SJCRH30 (cell line): ENCODE results near the gene BTBD9. TPM values are rescaled to one million over a fixed set of nuclear protein-coding genes. Genes with fewer than 3 reads are reported as not detected.

Experiments used
- DNase-seq, 2 experiments: peaks; one replicate each; pipeline ENCODE4 v3.0.0-alpha.2; 2015 to 2020
- H3K27ac ChIP-seq: fragments of 250-450 bp; sonication (Bioruptor Pico); 2 replicates; pipeline ENCODE4 v1.5.1; 2020; ENCODE audit warnings: mild to moderate bottlenecking, moderate library complexity
- H3K27me3 ChIP-seq: fragments of 250-450 bp; sonication (Bioruptor Pico); 2 replicates; pipeline ENCODE4 v1.5.1; 2020; ENCODE audit warnings: mild to moderate bottlenecking, moderate library complexity
- H3K36me3 ChIP-seq: fragments of 250-450 bp; sonication (Bioruptor Pico); 2 replicates; pipeline ENCODE4 v1.5.1; 2020; ENCODE audit warnings: mild to moderate bottlenecking, moderate library complexity
- H3K4me1 ChIP-seq: fragments of 250-450 bp; sonication (Bioruptor Pico); 2 replicates; pipeline ENCODE4 v1.5.1; 2020; ENCODE audit warnings: mild to moderate bottlenecking, moderate library complexity
- H3K4me3 ChIP-seq: fragments of 250-450 bp; sonication (Bioruptor Pico); 2 replicates; pipeline ENCODE4 v1.5.1; 2020; ENCODE audit warnings: mild to moderate bottlenecking, moderate library complexity
- H3K9me3 ChIP-seq: fragments of 250-450 bp; sonication (Bioruptor Pico); replicated peaks from 2 replicates; pipeline ENCODE4 v1.5.1; 2020; ENCODE audit warnings: mild to moderate bottlenecking, moderate library complexity
- total RNA-seq: library from RNA; depleted of rRNA; stranded (reverse); fragments of >200 nt; shearing (Covaris generic); gene quantifications from 2 replicates; pipeline ENCODE4 v1.2.3, GENCODE V29; 2014

Gene BTBD9
- total RNA-seq, 1 experiment from 2014 or later, result 6.2 TPM

DNA sequence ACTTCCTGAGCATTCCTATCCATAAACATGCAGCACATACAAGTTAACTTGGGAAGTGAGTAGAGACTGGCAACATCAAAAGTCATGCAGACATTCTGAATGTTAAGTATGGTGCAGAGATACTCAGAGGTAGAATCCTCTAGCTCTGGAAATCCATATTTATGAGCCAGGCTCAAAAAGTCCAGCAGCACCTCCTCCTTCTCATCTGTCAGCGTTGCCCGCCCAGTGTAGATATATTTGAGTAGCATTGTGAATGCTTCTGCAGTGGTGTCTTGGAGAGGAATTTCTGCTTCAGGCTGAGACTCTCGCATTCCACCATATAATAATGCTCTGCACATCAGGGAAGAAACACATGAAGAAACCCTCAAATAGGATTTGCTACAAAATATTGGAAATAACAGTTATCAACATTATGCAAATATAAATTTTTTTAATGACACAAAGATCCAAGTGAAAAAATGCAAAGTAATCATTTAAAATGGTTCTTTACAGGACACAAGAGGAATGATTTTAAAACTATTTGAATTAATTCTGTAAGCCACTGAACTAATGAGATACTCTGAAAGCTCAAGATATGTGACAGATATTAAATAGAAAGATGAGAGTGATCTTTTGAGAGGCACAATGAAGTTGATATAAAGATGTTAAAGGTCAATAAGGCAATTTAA, 45.6 kb downstream of the BTBD9 start:
- H3K36me3 ChIP-seq, result no peaks in the 10 kb centered on the region
- H3K9me3 ChIP-seq, result no peaks in the 10 kb centered on the region
- H3K4me3 ChIP-seq, result no peak overlapping the region
- no peaks in the 10 kb centered on the region for H3K27me3 ChIP-seq
- no peak overlapping the region for H3K27ac ChIP-seq
- DNase-seq, result no peak
- H3K4me1 ChIP-seq, result no peaks in the 10 kb centered on the region

DNA sequence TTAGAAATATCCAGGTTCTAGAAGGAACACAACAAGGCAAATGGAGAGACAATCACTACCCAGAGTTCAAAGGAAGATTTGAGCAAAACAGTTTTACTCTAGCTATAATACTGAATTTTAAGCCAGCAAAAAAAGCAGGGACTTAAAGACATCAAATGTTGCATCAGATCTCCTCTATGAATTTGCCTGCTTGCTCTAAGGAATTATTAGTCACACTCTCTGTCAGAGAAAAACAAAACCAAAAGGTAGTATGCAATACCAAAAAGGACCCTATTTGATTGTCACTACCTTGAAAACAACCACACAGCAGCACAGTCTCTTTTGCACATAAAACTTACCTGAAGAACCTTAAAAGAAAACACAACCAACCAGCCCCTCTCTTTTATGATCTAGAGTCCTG, 46.3 kb downstream of the BTBD9 start:
- Histone ChIP-seq H3K4me3 (no peak overlapping the region), H3K36me3 (no peaks in the 10 kb centered on the region), H3K27ac (no peak overlapping the region), H3K9me3 (no peaks in the 10 kb centered on the region), H3K4me1 (no peaks in the 10 kb centered on the region), H3K27me3 (no peaks in the 10 kb centered on the region)
- no peak for DNase-seq

DNA sequence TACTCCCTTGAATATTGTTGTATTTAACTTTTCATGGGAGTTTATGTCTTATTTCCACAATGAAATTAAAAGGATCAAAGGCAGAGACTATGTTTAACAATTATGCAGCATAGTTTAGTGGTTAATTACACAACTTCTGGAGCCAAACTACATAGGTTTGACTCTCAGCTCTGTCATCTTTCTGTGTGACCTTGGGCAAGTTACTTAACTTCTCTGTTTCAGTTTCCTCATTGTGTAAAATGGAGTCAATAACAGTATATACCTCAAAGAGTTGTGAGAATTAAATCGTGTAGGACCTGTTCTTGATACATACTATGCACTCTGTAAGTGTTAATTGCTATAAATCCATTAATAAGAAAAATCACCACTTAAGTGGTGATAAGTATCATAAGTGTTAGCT, 48.3 kb downstream of the BTBD9 start:
- H3K36me3 ChIP-seq, result no peaks in the 10 kb centered on the region
- H3K4me1 ChIP-seq, result no peaks in the 10 kb centered on the region
- H3K27ac ChIP-seq, result no peak overlapping the region
- H3K27me3 ChIP-seq, result no peaks in the 10 kb centered on the region
- no peak overlapping the region for H3K4me3 ChIP-seq
- H3K9me3 ChIP-seq, result no peaks in the 10 kb centered on the region
- DNase-seq, result no peak

DNA sequence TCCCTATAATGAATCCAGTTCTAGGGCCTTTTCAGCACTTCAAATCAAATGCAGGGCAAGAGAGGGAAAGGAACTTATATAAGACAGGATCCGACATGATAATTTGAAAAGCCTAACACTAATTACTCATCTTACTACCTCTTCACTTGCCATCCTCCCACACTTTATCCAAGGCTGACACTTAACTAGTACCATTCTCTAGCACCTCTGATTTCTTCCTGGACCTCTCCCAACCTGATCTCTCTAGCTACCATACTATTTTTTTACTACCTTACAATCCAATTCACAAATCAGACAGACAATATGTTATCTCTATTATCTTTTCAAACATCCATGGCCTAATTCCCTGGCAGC, 50.4 kb downstream of the BTBD9 start:
- H3K4me3 ChIP-seq, result no peak overlapping the region
- no peaks in the 10 kb centered on the region for H3K36me3 ChIP-seq
- no peaks in the 10 kb centered on the region for H3K4me1 ChIP-seq
- no peak overlapping the region for H3K27ac ChIP-seq
- DNase-seq, result no peak
- H3K27me3 ChIP-seq, result no peaks in the 10 kb centered on the region
- no peaks in the 10 kb centered on the region for H3K9me3 ChIP-seq

DNA sequence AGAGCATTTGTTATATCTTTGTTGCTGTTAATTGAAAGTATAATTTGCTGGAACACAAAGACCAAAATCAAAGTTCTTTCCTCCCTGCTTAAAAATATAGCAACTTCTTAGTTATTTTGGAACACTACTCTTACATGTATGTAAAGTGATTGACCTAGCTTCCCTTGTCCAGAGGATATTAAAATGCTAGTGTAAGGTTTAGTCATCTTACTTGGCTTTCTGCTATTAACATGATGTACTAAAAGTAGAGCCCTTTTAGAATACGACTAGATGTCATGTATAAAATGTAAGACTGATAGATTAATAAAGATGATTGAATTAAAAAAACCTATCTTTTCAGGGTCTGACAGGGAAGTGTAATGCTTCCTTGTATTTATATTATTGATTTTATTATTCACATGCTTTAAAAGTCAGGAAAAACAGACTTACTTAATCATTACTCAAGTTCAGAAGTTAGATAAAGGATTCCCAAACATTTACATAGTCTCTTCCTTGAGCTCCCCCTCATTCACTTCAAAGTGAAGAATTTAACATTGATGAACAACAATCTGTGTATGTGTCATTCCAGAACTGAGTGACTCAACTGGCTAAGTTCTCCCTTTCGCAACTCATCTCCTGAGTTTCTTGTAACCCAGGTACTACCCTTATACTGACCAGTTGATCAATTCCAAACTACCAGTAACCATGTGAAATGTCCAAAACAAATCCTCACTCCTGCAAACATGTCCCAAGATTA, 50.9 kb downstream of the BTBD9 start:
- H3K9me3 ChIP-seq, result no peaks in the 10 kb centered on the region
- no peaks in the 10 kb centered on the region for H3K36me3 ChIP-seq
- H3K4me1 ChIP-seq, result no peaks in the 10 kb centered on the region
- H3K27me3 ChIP-seq, result no peaks in the 10 kb centered on the region
- no peak for DNase-seq
- H3K4me3 ChIP-seq, result no peak overlapping the region
- no peak overlapping the region for H3K27ac ChIP-seq

DNA sequence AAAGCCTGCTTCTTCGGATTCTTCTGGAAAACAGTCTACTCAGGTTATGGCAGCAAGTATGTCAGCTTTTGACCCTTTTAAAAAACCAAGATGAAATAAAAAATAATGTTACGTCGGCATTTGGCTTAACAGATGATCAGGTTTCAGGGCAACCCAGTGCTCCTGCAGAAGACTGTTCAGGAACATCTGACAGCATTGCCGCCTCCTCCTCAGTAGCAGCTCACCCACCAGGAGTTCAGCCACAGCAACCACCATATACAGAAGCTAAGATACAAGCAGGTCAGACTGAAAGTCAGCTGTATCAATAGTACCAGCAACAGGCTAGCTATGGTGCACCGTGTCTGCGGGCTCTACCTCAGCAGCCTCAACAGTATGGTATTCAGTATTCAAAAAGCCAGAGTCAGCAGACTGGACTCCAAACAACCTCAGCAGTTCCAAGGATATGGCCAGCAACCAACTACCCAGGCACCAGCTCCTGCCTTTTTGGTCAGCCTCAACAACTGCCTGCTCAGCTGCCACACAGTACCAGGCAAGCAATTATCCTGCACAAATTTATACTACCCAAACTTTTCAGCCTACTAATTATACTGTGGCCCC, 51.9 kb downstream of the BTBD9 start:
- Histone ChIP-seq H3K4me3 (no peak overlapping the region), H3K27me3 (no peaks in the 10 kb centered on the region), H3K4me1 (no peaks in the 10 kb centered on the region), H3K27ac (no peak overlapping the region), H3K9me3 (no peaks in the 10 kb centered on the region), H3K36me3 (no peaks in the 10 kb centered on the region)
- no peak for DNase-seq

DNA sequence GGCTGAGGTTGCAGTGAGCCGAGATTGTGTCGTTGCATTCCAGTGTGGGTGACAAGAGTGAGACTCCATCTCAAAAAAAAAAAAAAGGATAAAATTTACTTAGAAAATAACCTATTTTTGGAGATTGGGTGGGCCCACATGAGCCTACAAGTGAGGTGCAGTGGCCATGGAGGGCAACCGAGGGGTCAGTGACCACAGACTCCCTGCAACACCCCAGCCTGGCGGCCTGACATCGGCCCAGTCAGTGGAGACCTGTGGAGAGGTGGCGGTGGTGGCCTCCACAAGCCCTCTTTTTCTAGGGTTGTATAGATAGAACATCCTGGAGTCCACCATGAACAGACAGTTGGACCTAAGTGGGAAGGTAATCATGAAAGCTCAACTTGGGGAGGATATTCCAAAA, 52.7 kb downstream of the BTBD9 start:
- H3K4me3 ChIP-seq, result no peak overlapping the region
- H3K9me3 ChIP-seq, result no peaks in the 10 kb centered on the region
- DNase-seq, result no peak
- H3K27ac ChIP-seq, result no peak overlapping the region
- no peaks in the 10 kb centered on the region for H3K36me3 ChIP-seq
- H3K27me3 ChIP-seq, result no peaks in the 10 kb centered on the region
- H3K4me1 ChIP-seq, result no peaks in the 10 kb centered on the region

DNA sequence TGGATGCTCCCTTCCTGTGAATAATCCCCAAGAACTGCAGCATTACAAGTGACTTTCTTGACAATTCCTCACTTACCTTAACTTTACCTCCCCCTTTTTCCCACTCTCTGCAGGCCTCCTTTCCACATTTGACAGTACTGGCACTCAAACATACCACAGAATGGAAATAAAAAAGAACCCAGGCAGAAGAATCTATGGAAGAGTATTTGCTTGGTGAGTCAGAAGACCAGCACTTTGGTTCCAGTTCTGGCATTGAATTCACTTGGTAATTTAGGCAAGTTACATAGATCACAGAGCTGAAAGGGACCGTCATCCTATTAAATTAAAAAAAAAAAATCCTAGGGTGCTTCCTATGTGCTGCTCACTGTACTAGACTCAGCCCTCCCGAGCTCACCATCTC, 55.0 kb downstream of the BTBD9 start:
- Histone ChIP-seq H3K4me1 (no peaks in the 10 kb centered on the region), H3K27ac (no peak overlapping the region), H3K36me3 (peaks cover under 1% of the 10 kb centered on the region; the same call in 1 of the 2 replicates), H3K27me3 (no peaks in the 10 kb centered on the region), H3K9me3 (no peaks in the 10 kb centered on the region), H3K4me3 (no peak overlapping the region)
- no peak for DNase-seq

DNA sequence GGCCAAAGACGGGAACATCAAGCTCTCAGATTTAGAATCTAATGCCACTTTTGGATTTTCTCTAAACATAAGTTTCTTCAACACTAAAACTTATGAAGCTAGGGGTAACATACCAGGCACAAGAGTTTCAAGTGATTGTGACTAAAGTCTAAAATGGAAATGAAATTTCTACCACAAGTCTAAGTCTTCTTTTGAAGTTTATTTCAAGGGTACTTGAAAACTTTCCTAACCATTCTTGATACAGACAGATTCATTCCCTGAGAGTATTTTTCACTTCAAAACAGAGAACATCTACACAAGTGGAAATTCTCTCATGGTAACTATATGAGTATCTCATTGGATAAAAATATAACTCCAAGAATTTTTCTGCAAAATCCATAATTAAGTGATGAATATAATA, 56.2 kb downstream of the BTBD9 start:
- Histone ChIP-seq H3K27me3 (no peaks in the 10 kb centered on the region), H3K36me3 (peaks cover 3% of the 10 kb centered on the region; the same call in 1 of the 2 replicates), H3K9me3 (no peaks in the 10 kb centered on the region), H3K4me3 (no peak overlapping the region), H3K27ac (no peak overlapping the region), H3K4me1 (no peaks in the 10 kb centered on the region)
- DNase-seq, result no peak

DNA sequence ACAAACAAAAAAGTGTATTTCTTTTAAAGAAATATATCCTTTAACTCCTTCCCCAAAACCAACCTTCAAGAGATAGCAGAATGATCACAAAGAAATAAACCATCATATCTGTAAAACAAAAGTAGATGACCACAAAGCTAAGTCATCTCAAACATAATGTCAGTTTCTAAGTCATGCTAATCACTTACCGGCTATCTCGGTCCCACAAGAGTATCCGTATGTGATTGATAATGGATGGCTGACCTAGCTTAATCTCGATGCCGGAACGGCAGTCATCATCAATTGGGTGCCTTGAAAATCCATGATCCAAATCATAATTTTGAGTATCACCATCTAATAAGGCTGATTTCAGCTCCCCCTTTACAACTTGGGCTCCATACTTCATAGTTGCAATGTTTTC, 59.7 kb downstream of the BTBD9 start:
- Histone ChIP-seq H3K36me3 (peaks cover 3% of the 10 kb centered on the region; the same call in 1 of the 2 replicates), H3K27me3 (no peaks in the 10 kb centered on the region), H3K4me1 (no peaks in the 10 kb centered on the region), H3K27ac (no peak overlapping the region), H3K9me3 (no peaks in the 10 kb centered on the region), H3K4me3 (no peak overlapping the region)
- DNase-seq, result no peak

DNA sequence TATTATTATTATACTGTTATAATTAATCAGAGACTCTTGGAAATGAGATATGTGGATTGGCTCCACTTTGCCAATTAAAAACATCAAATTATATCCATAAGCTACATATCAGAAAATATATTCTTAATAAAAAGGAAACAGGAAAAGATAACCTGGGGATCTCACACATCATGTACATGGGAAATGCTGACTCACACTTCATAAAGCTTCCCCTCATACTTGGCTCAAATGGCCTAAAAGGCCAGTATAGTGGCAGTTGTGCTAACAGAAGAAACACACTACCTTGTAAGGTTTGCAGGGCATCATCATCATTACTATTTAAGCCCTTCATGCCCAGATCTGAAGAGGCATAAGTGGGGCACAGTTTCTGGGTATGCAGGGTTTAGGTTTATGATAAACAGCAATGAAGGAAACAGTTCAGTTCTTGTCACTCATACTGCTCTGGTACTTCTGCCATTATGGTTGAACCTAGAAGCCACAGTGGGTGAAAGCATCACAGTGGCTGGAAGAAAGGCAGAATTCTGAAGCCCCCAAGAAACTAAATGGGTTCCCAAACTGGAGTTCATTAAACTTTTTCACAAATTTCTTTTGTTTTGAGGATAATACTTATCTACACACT, 60.6 kb downstream of the BTBD9 start:
- H3K9me3 ChIP-seq, result no peaks in the 10 kb centered on the region
- H3K27ac ChIP-seq, result no peak overlapping the region
- H3K4me3 ChIP-seq, result no peak overlapping the region
- no peak for DNase-seq
- no peaks in the 10 kb centered on the region for H3K27me3 ChIP-seq
- H3K4me1 ChIP-seq, result no peaks in the 10 kb centered on the region
- H3K36me3 ChIP-seq, result peaks cover 3% of the 10 kb centered on the region; the same call in 1 of the 2 replicates

DNA sequence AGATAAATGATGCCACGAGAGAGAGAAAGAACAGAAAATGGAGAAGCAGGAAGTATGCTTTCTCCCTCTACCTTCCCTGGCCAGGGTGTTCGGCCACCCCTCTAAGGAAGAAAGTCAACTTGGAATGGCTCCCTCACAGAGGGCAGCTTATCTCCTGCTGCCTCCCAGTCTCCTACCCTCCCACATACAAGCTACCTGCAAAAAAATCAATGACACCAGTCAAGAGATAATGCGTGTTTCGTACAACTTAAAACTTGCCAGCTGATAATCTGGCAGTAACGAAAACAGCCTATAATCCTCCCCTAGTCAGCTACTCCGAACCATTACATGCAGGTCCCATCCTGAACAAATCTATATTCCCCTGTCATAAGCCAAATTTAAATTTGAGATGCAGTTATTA, 61.7 kb downstream of the BTBD9 start:
- Histone ChIP-seq H3K27me3 (no peaks in the 10 kb centered on the region), H3K4me1 (no peaks in the 10 kb centered on the region), H3K9me3 (no peaks in the 10 kb centered on the region), H3K27ac (no peak overlapping the region), H3K4me3 (no peak overlapping the region), H3K36me3 (peaks cover 3% of the 10 kb centered on the region; the same call in 1 of the 2 replicates)
- no peak for DNase-seq

DNA sequence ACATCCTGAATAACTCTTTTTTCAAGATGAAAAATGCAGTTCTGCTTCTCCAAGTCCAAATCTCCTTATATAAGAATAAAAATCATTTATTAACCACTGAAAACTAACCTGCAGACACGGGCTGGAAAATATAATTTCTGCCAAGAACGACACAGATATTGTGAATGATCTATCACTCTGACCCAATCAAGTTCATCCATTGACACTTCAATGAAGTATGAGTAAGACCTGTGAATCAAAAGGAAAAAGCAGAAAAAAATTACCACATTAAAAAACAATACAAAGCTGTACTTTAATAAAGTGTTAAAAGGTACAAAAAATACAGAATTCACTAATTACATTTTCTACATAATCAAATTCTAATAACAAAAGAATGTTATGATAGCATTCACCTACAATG, 62.2 kb downstream of the BTBD9 start:
- no peaks in the 10 kb centered on the region for H3K9me3 ChIP-seq
- peaks cover 3% of the 10 kb centered on the region; the same call in 1 of the 2 replicates for H3K36me3 ChIP-seq
- no peak overlapping the region for H3K27ac ChIP-seq
- H3K27me3 ChIP-seq, result no peaks in the 10 kb centered on the region
- H3K4me1 ChIP-seq, result no peaks in the 10 kb centered on the region
- H3K4me3 ChIP-seq, result no peak overlapping the region
- DNase-seq, result no peak

DNA sequence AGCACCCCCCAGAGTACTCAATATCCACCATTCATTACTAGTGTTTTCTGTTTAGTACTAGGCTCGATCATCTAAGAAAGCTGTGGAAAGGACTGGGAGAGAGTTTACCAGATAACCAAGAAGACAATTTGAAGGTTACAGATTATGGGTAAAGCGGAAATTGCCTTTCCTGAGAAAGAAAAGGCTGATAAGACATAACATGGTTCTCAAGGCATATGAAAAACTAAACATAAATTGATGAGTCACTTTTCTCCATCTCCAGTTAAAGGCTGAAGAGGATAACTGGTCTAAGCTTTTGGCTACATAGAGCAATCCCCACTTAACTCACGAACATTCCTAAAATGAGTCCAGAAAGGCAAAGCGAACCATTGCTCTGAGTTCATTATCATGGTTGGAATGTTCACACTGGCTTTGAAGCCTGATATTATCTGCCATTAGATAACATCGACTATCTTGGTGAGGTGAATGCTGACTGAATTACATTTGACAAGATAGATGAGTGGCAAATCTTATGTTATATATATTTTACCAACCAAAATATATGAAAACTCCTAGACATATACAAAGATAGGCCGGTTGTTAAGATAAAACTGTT, 65.8 kb downstream of the BTBD9 start:
- Histone ChIP-seq H3K36me3 (no peaks in the 10 kb centered on the region), H3K27me3 (no peaks in the 10 kb centered on the region), H3K9me3 (no peaks in the 10 kb centered on the region), H3K4me3 (no peak overlapping the region), H3K27ac (no peak overlapping the region), H3K4me1 (no peaks in the 10 kb centered on the region)
- DNase-seq, result no peak
